Measurements from ENCODE around the gene BTK.

BTK gene

DNA sequence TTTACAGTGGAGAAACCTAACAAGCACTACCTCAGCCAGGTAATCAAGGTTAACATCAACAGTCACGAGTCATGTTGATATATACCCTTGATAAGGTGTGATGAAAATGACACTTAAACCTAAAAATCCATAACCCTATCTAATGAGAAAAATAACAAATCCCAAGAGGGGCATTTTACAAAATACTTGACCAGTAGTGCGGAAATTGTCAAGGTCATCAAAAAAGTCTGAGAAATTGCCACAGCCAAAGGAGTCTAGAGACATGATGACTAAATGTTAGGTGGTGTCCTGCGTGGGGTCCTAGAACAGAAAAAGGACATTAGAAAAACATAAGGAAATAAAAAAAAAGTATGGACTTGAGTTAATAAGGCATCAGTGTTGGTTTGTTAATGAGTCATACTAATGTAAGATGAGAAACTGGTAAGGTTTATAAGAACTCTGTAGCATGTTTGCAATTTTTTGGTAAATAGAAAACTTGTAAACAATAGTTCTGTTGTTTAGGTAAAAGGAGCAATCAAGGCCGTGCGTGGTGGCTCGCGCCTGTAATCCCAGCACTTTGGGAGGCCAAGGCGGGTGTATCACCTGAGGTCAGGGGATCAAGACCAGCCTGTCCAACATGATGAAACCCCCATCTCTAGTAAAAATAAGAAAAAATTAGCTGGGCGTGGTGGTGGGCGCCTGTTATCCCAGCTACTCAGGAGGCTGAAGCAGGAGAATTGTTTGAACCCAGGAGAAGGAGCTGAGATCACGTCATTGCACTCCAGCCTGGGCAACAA, 7.7 kb upstream of the BTK start:
- DNase-seq, result no peak

GRCh38 chrX:101391831-101392230, 5.8 kb upstream of the BTK start:
- DNase-seq, result no peak

GRCh38 chrX:101390664-101391525, 4.9 kb upstream of the BTK start, which contains the start of gene RPL36A:
Gene RPL36A (plus strand): TSS chrX:101391011. CDS start chrX:101391044, 33 bp downstream.
- peak; percentile 96 for DNase-seq

- no peak for DNase-seq
Observed at GRCh38 chrX:101388604-101389003, 2.6 kb upstream of the BTK start.

- no peak for DNase-seq
Observed at GRCh38 chrX:101386542-101386885, 523 bp upstream of the BTK start.

- DNase-seq, result no peak
Observed at GRCh38 chrX:101385026-101385684, 836 bp downstream of the BTK start.

GRCh38 chrX:101383679-101384205, 2.2 kb downstream of the BTK start:
- no peak for DNase-seq

DNA sequence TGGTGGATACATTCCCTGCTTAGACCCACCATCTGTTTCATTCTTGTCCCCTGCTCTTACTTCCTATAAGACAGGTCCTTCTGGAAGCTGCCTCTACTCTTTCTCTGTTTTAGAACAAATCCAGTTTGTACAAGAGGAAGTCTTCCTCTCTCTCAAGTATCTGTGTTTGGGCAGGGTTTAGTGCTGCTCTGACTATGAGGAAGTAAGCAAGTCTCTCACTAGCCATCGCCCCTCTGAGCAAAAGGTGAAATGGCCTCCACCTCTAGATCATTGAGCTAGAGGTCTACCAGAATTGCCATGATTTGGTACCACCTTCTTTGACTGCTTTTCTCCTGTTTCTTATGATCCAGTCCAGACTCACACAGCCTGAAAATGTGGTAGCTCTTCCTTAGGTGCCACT, 8.4 kb downstream of the BTK start:
- DNase-seq, result no peak

DNA sequence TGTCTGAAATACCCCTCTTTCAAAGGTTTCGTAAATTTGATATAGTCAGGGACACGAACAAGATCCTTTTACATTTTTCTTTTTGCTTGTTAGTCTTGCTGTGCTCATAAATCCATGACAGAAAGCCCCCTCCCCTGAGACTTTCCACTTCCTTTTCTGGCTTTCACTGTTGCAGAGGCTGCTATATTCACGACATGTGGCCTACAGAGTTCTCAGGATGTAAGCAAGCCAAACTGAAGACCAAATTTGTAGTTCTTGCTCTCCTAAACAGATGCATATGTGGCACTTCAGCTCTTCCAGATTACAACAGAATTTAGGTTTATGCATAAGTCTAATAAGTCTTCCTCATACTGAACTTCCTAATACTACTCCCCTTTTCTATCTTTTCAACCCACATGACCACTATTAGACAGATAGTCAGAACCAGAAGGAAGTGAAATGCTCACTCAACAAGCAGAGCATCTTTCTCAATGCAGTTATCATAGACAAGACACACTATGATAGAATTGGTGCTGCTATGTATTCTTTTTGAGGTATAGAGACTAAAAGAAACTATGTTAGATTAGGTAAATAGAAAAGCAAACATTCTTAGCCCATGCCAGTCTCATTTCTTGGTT, 15.0 kb downstream of the BTK start:
- no peak for DNase-seq

GRCh38 chrX:101369687-101370086, 16.3 kb downstream of the BTK start:
- no peak for DNase-seq

DNA sequence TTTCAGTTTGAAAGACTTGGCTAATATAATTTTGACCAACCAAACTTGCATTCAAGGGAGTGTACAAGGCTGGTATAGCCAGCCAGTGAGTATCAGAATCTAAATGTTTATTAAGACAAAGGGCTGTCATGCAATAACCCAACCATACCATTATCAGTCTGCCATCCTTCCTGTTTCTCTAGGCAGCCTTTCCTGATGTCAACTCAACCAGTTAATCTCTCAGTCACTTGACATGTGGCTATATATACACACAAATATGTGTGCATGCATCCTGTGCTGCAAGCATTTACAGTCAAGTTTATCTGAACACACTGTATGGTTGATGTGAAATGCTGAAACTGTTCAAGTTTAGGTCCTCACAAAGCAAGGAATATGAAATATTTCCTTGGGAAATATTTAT, 17.2 kb downstream of the BTK start:
- no peak for DNase-seq

- DNase-seq, result no peak
Observed at GRCh38 chrX:101365301-101365795, 20.6 kb downstream of the BTK start.

GRCh38 chrX:101362757-101363156, 23.2 kb downstream of the BTK start:
- peak; percentile 45 for DNase-seq

GRCh38 chrX:101362116-101362515, 23.9 kb downstream of the BTK start:
- no peak for DNase-seq

DNA sequence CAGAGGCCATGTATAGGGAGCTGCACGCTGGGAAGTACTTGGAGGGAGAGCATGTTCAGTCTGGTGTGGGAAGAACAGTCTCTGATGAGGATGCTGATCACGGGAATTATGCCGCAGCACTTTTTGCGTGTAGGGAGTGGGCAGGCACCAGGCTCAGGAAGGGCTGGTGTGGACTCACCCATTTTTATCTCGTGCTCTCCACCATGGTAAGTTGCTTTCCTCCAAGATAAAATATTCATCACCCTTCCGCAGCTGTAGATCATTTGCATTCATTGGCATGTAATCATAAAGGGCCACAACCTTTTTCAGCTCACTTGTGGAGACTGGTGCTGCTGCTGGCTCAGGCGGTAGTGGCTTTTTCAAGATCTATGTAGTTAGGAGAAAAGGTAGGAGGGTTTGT, 25.6 kb downstream of the BTK start:
- peak; percentile 93 for DNase-seq

DNA sequence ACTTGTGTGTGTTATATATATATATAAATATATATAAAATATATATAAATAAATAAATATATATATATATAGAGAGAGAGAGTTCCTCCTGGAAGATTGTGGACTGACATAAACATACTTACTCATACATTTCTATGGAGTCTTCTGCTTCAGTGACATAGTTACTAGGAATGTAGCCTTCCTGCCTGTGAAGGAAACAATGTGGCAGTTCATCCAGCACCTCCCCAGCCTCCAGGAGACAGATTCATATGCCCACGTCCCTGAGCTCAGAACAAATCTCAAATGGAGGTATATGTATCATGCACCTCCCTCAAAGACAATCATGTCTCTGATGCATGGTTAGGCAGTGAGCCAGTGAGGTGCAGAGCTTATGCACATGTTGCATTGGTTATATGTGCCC, 26.0 kb downstream of the BTK start:
- DNase-seq, result no peak

GRCh38 chrX:101357166-101357795, 28.7 kb downstream of the BTK start:
- DNase-seq, result peak; percentile 61

GRCh38 chrX:101349193-101349562, 36.8 kb downstream of the BTK start:
- DNase-seq, result peak; percentile 61

DNA sequence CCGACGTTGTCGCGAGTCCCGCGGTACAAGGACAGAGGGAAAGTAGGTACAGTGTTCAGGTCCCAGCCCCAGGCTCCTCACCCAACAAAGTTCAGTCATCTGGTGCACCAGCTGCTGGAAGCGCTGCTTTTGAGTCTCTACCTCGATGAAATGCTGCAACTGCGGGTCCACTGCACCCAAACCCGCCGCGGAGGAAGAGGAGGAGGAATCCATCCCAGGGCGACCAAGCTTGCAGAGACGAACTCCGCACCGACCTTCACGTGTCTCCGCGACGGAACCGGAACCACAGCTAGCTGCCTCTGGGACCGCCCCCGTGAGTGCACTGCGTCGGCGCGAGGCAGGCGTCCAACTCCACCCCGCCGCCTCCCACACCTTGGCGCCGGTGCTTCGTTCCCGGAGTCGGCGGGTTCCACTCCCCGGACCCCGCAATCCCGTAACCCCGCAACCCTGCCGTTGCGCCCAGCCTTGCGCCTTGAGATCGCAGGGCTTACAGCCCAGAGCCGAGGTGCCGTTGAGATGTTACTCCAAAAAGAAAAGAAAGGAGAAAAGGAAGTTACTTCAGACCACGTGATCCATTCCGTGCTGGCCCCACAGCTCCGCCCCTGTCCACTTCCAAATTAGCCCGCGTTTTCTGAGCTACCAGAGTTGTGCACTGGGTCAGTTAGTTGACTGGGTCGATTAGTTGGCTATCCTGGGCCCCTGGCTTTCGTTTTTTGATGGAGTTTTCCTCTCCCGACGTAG, 37.4 kb downstream of the BTK start, which contains the start of gene TIMM8A:
TIMM8A (minus strand) TSS at position 291 of the 741 bp plus-strand sequence; CDS start at position 213, 78 bp downstream.
- peak; percentile 82 for DNase-seq

DNA sequence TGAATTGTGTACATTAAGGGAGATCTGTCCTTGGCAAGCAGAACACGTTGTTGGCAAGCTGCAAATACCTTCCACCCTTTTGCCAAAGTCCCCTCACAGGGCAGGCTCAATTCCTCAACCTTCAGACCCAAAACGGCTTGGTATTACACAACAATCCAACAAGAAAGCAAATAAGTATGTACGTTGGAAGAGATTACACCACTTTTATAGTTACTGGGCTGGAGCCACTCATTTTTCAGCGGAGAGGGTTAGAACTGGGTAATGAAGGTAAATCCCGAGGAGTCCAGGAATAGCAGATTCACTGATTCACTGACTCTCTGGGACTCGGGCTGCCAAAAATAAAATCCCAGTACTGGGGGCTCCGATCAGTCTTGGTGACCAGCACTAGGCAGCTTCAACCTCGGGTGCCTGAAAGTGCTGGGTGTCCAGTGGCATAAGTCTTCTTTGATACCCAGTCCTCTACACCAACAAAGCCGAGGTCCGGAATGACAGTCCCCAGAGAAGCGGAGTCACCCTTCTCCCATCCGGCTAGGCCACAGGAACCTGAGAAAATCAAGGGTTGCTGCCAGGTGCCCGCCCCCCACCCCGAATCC, 38.0 kb downstream of the BTK start:
- DNase-seq, result no peak

GRCh38 chrX:101337776-101338271, 48.2 kb downstream of the BTK start:
- DNase-seq, result no peak

Measured in hematopoietic multipotent progenitor cell treated with erythropoietin and hydrocortisone succinate and interleukin-3 and kit ligand, for 8 days (in vitro differentiated cells).